Cerebellar cortex (tissue), 1 donor: Measurements from ENCODE around the gene TMEM117.
"Not testable (repeated sequence)": the region's sequence is repeated elsewhere in the genome, so short reads cannot be mapped to it uniquely, and the experiment has no call there.

ENCODE experiments used
- DNase-seq: peaks from one replicate; pipeline ENCODE4 v3.0.0-alpha.2; 2015; ENCODE audit warnings: low spot score

Gene TMEM117

GRCh38 chr12:44100264-44100663 lies 264.4 kb downstream of the TMEM117 start:
- no peak for DNase-seq

- no peak for DNase-seq
Measured at GRCh38 chr12:44101475-44101874, 265.6 kb downstream of the TMEM117 start.

- DNase-seq: no peak
Measured at GRCh38 chr12:44114906-44115305, 279.0 kb downstream of the TMEM117 start.

GRCh38 chr12:44117337-44117736 lies 281.5 kb downstream of the TMEM117 start:
- no peak for DNase-seq

GRCh38 chr12:44118946-44119345 lies 283.1 kb downstream of the TMEM117 start:
- DNase-seq: no peak

GRCh38 chr12:44126806-44127205 lies 290.9 kb downstream of the TMEM117 start:
- peak; percentile 6 for DNase-seq

GRCh38 chr12:44127966-44128710 lies 292.3 kb downstream of the TMEM117 start:
- DNase-seq: no peak

- peak; percentile 91 for DNase-seq
Measured at GRCh38 chr12:44143175-44143574, 307.3 kb downstream of the TMEM117 start.

- no peak for DNase-seq
Measured at GRCh38 chr12:44148936-44149335, 313.1 kb downstream of the TMEM117 start.

- DNase-seq: peak; percentile 58
Measured at GRCh38 chr12:44154128-44154527, 318.2 kb downstream of the TMEM117 start.

- no peak for DNase-seq
Measured at GRCh38 chr12:44155358-44155757, 319.5 kb downstream of the TMEM117 start.

- DNase-seq: peak; percentile 14
Measured at GRCh38 chr12:44157359-44157758, 321.5 kb downstream of the TMEM117 start.

GRCh38 chr12:44158746-44159145 lies 322.9 kb downstream of the TMEM117 start:
- peak; percentile 78 for DNase-seq

- peak; percentile 52 for DNase-seq
Measured at GRCh38 chr12:44159216-44159615, 323.3 kb downstream of the TMEM117 start.

- peak; percentile 90 for DNase-seq
Measured at GRCh38 chr12:44159862-44160261, 324.0 kb downstream of the TMEM117 start.

- DNase-seq: no peak
Measured at GRCh38 chr12:44162961-44163360, 327.1 kb downstream of the TMEM117 start.

GRCh38 chr12:44174053-44174452 lies 338.2 kb downstream of the TMEM117 start:
- no peak for DNase-seq

- no peak for DNase-seq
Measured at GRCh38 chr12:44184499-44185206, 348.8 kb downstream of the TMEM117 start.

- DNase-seq: no peak
Measured at GRCh38 chr12:44193281-44193680, 357.4 kb downstream of the TMEM117 start.

- not testable (repeated sequence) for DNase-seq
Measured at GRCh38 chr12:44195719-44196118, 359.8 kb downstream of the TMEM117 start.

- no peak for DNase-seq
Measured at GRCh38 chr12:44206045-44206444, 370.2 kb downstream of the TMEM117 start.

- no peak for DNase-seq
Measured at GRCh38 chr12:44217146-44217883, 381.4 kb downstream of the TMEM117 start.

GRCh38 chr12:44223736-44224135 lies 387.9 kb downstream of the TMEM117 start:
- DNase-seq: peak; percentile 45
